ENCODE results near the gene GPRIN3.
"Not testable (repeated sequence)": the region's sequence is repeated elsewhere in the genome, so short reads cannot be mapped to it uniquely, and the experiment has no call there.

The GPRIN3 gene

GRCh38 chr4:89212666-89213381 is 94.8 kb downstream of the GPRIN3 start:
- DNase-seq: no peak

GRCh38 chr4:89204624-89205023 is 103.0 kb downstream of the GPRIN3 start:
- DNase-seq: no peak

- no peak for DNase-seq
These were observed 103.7 kb downstream of the GPRIN3 start for GRCh38 chr4:89203902-89204301.

GRCh38 chr4:89199394-89199793 is 108.2 kb downstream of the GPRIN3 start:
- not testable (repeated sequence) for DNase-seq

DNA sequence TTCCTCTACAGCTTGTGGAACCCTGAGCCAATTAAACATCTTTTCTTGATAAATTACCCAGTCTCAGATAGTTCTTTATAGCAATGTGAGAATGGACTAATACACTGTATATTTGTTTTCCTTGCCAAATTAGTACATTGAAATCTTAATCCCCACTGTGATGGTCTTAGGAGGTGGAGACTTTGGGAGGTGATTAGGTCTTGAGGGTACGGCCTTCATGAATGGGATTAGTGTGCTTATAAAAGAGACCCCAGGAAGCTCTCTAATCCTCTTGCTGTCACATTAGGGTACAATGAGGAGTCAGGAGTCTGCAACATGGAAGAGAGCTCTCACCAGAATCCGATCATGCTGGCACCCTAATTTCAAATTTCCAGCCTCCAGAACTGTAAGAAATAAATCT is 109.7 kb downstream of the GPRIN3 start:
- no peak for DNase-seq

- DNase-seq: no peak
These were observed 110.9 kb downstream of the GPRIN3 start for GRCh38 chr4:89196745-89197144.

DNA sequence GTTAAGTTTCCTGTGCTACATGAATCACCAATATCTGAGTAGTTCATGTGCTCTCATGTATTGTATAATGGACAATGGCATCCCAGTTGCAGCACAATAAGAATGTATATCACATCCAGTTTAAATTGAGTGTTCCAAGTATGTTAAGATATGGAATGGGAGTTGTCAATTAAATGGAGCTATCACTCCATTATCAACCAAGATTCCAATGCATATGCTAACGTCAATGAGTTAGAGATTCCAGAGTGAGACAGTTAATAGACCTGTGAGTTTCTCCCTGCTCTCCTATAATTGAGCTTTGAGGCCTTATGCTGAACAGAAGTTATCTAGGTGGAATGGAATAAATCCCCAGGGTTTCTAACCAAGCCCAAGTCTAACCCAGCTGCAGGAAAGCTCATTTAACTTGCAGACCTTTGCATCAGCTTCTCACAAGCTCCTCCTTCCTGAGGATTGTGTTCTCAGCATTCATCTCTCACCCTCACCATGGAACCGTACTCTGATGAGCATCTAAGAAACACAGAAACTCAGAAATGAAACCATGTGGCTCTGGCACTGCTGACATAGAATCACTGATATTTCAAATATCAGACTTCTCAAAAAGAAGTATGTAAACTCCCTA is 111.4 kb downstream of the GPRIN3 start:
- no peak for DNase-seq

- no peak for DNase-seq
These were observed 113.8 kb downstream of the GPRIN3 start for GRCh38 chr4:89193843-89194242.

All from NCI-H526 treated with DMSO at 0.1 percent for 48 hours (cell line).